ENCODE results near the gene GPBAR1.

- TF ChIP-seq POLR2A (IDR thresholded peaks at IDR 0.05) (no peak), CTCF (IDR thresholded peaks at IDR 0.05) (no peak)
Measured at GRCh38 chr2:218253232-218253625, 7.6 kb upstream of the GPBAR1 start.

All from testis (tissue), 2 donors.